GM19025 (cell line): ENCODE results near the gene C15orf39.
"Not testable (repeated sequence)": the region's sequence is repeated elsewhere in the genome, so short reads cannot be mapped to it uniquely, and the experiment has no call there.

ENCODE experiments used
- ATAC-seq: cut with Tn5 transposase; IDR thresholded peaks from one replicate; pipeline ENCODE4 v1.9.1; 2021; ENCODE audit warnings: mild to moderate bottlenecking, low read depth, moderate library complexity; ENCODE audit not compliant: unreplicated experiment

Gene C15orf39

DNA sequence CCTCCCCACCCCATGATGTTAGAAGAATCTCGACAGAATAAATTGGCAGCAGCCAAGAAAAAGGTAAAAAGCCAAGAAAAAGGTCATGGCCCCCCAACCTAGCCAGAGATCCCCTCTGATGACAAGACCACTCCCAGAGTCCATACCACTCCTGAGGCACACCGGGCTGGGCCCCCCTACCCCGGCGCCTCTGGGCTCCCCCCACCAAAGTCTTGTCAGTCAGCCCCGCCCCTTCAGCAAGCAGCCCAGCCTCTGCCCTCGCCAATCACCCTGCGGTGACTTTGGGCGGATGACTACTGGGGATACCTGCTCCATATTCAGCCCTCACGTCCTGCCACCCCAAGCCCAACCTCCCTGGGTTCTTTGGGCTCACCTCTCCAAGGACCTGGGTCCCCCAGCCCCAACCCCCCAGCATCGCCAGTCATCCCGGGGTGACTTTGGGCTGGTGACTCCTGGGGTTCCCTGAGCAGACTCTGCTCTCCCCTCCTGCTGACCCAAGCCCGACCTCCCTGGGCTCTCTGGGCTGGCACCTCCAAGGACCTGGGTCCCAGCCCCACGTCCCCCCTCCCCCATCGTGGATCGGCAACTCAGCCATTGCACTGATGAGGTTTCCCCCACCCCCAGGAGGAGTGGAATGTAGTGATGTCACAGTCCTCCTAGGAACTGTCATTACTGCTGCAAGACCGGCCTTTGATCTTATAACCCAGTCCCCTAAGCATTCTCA is 57.1 kb downstream of the C15orf39 start:
- not testable (repeated sequence) for ATAC-seq

DNA sequence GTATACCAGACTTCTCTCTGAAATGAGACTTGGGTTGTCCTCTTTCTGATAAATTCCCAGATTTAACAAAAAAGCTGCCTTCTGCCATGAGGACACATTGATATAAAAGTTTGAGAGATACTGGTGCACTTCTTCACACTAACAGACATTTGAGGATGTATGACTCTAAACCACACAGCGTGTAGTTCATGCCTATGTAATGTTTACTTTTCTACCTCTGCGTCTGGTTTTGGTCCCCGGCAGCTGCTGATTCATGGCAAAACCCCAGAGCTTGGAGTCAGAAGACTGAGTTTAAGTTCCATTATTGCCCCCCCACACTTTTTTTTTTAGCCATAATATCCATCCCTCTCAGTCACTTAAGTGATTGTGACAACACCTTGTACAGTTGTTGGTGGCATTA is 58.2 kb downstream of the C15orf39 start:
- not testable (repeated sequence) for ATAC-seq
